WI38 (cell line): ENCODE data around the gene TUBB2B.
"Not testable (repeated sequence)": the region's sequence is repeated elsewhere in the genome, so short reads cannot be mapped to it uniquely, and the experiment has no call there.

Experiments used
- H3K4me3 ChIP-seq: 2 replicates; pipeline ENCODE4 v1.5.1; 2011; ENCODE audit warnings: low read depth, mild to moderate bottlenecking, control low read depth, low read length
- CTCF ChIP-seq: IDR thresholded peaks from 2 replicates; pipeline ENCODE4 v1.5.1; 2012; ENCODE audit warnings: low read depth, mild to moderate bottlenecking, control low read depth, low read length

TUBB2B gene

GRCh38 chr6:3190779-3191178, 36.7 kb downstream of the TUBB2B start:
- TF ChIP-seq CTCF = no peak
- H3K4me3 ChIP-seq = no peak overlapping the region

GRCh38 chr6:3190056-3190455, 37.4 kb downstream of the TUBB2B start:
- no peak overlapping the region for H3K4me3 ChIP-seq
- TF ChIP-seq CTCF = no peak

- H3K4me3 ChIP-seq = not testable (repeated sequence)
Observed at GRCh38 chr6:3189192-3189591, 38.3 kb downstream of the TUBB2B start.

GRCh38 chr6:3188262-3188661, 39.2 kb downstream of the TUBB2B start:
- H3K4me3 ChIP-seq = no peak overlapping the region
- TF ChIP-seq CTCF = no peak

GRCh38 chr6:3186974-3187382, 40.5 kb downstream of the TUBB2B start:
- H3K4me3 ChIP-seq = no peak overlapping the region
- TF ChIP-seq CTCF = no peak

- no peak for TF ChIP-seq CTCF
- no peak overlapping the region for H3K4me3 ChIP-seq
Observed at GRCh38 chr6:3183066-3183465, 44.4 kb downstream of the TUBB2B start.

- no peak overlapping the region for H3K4me3 ChIP-seq
- TF ChIP-seq CTCF = no peak
Observed at GRCh38 chr6:3181105-3181504, 46.3 kb downstream of the TUBB2B start.

GRCh38 chr6:3179945-3180344, 47.5 kb downstream of the TUBB2B start:
- peak overlapping the region; percentile 44 for H3K4me3 ChIP-seq

GRCh38 chr6:3178666-3179065, 48.8 kb downstream of the TUBB2B start:
- H3K4me3 ChIP-seq = not testable (repeated sequence)
